ENCODE results near the gene GOLPH3L.
"Not testable (repeated sequence)": the region's sequence is repeated elsewhere in the genome, so short reads cannot be mapped to it uniquely, and the experiment has no call there.

GOLPH3L gene

DNA sequence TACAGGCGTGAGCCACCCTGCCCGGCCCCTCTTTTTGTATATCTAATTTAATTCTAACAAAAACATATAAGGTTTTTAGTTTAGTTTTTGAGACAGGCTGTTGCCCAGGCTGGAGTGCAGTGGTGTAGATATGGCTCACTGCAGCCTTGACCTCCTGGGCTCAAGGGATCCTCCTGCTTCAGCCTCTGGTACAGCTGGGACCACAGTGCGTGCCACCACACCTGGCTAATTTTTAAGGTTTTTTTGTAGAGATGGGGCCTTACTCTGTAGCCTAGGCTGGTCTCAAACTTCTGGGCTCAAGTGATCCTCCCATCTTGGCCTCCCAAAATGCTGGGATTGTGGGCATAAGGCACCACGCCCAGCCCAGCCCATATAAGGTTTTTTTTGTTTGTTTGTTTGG, 86.4 kb downstream of the GOLPH3L start:
- H3K27ac Mint-ChIP-seq, result no peak overlapping the region
- H3K36me3 Mint-ChIP-seq, result peaks cover 3% of the 10 kb centered on the region
- H3K27me3 Mint-ChIP-seq, result no peaks in the 10 kb centered on the region
- no peak overlapping the region for H3K4me3 Mint-ChIP-seq
- peaks cover 46% of the 10 kb centered on the region for H3K4me1 Mint-ChIP-seq
- H3K9me3 Mint-ChIP-seq, result no peaks in the 10 kb centered on the region

DNA sequence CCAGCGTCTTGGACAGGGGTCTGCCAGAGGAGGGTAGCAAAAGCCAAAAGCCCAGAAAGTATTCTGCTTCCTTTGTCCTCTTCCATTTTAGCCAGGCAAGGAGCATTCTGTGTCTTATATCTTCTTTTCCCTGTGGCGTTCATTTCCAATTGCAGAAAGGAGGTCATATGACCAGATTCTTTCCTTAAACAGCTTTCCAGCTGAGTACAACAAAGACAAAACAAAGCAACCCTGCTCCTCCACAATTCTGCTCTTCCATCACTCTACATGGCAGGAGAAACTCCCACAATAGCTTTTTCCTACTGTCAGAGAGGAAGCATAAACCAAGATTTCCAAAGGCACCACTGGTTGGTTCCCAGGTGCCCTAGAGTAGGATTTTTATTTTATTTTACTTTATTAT, 87.2 kb downstream of the GOLPH3L start:
- no peak overlapping the region for H3K4me3 Mint-ChIP-seq
- H3K27ac Mint-ChIP-seq, result peak overlapping the region; percentile 41
- peaks cover 45% of the 10 kb centered on the region for H3K4me1 Mint-ChIP-seq

DNA sequence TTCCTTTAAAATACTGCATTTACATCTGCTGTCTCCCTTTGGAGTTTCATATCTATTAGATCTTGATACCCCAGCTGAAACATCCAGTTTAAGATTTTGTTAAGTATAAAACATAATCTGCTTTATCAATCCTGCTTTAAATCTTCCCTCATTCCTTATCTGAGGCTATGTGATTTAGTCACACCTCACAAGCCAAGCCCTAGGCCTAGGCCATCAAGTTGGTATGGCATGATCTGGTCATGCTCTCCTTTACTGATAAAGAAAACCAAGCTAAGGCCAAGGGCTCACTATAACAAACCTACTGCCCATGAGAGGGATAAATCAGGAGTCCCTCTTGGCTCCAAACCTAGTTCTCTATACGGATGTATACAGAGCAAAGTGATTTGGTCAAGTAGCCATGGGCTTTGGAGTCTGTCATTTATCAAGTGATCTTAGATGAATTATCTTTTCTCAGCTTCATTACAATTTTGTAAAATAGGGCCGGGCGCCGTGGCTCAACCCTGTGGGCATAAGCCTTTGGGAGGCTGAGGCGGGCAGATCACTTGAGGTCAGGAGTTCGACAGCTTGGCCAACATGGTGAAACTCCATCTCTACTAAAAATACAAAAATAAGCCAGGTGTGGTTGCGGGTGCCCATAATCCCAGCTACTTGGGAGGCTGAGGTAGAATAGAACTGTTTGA, 90.4 kb downstream of the GOLPH3L start:
- peak overlapping the region; percentile 56 for H3K27ac Mint-ChIP-seq
- H3K4me1 Mint-ChIP-seq, result peaks cover 32% of the 10 kb centered on the region
- H3K9me3 Mint-ChIP-seq, result no peaks in the 10 kb centered on the region
- no peak overlapping the region for H3K4me3 Mint-ChIP-seq
- H3K36me3 Mint-ChIP-seq, result peaks cover 5% of the 10 kb centered on the region
- no peaks in the 10 kb centered on the region for H3K27me3 Mint-ChIP-seq

More for the DNA sequence above, 87.2 kb downstream of the GOLPH3L start:
- Mint-ChIP-seq H3K9me3 (no peaks in the 10 kb centered on the region), H3K27me3 (no peaks in the 10 kb centered on the region), H3K36me3 (no peaks in the 10 kb centered on the region)

DNA sequence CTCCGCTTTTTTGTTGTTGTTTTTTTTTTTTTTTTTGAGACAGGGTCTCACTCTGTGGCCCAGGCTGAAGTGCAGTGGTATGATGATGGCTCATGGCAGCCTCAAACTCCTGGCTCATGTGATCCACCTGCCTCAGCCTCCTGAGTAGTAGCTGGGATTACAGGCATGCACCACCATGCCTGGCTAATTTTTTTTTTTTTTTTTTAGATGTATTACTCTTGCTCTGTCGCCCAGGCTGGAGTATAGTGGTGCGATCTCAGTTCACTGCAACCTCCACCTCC, 91.6 kb downstream of the GOLPH3L start:
- H3K4me1 Mint-ChIP-seq, result peaks cover 24% of the 10 kb centered on the region
- not testable (repeated sequence) for H3K9me3 Mint-ChIP-seq, H3K36me3 Mint-ChIP-seq, H3K27me3 Mint-ChIP-seq, H3K27ac Mint-ChIP-seq, H3K4me3 Mint-ChIP-seq

DNA sequence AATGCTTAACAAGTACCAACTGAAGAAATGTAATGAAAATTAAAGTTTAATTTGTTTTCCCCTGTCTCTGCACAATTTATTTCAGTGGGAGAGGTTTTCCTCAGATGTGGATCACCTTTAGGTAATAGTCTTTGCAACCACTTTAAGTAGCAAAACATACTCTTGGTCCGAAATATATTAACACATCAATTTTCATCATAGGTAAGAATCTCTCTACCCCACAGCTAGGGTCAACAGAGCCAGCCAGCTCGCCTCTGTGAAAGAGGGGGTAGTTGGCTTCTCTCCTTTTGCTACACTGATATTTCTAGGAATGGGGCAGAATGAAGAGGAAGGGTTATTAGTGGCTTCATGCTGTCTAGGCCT, 92.7 kb downstream of the GOLPH3L start:
- peak overlapping the region; percentile 36 for H3K4me3 Mint-ChIP-seq
- no peaks in the 10 kb centered on the region for H3K9me3 Mint-ChIP-seq
- no peaks in the 10 kb centered on the region for H3K27me3 Mint-ChIP-seq
- H3K4me1 Mint-ChIP-seq, result peaks cover 24% of the 10 kb centered on the region
- H3K27ac Mint-ChIP-seq, result peak overlapping the region; percentile 96
- H3K36me3 Mint-ChIP-seq, result peaks cover 9% of the 10 kb centered on the region

DNA sequence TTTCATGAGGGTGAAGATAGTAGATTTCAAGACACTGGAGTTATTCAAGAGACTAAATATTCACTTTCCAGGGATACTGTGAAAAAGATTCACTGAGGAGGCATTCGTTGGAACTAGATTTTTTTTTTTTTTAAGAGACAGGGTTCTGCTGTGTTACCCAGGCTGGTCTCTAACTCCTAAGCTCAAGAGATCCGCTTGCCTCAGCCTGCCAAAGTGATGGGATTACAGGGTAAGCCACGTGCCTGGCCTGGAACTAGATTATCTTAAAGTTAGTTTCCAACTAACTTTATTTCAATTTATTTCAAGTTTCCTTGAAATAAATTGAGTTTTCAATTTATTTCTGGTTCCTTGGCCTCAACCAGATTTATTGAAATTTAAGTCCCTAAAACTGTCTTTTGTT, 93.2 kb downstream of the GOLPH3L start:
- no peaks in the 10 kb centered on the region for H3K9me3 Mint-ChIP-seq
- H3K36me3 Mint-ChIP-seq, result peaks cover 9% of the 10 kb centered on the region
- H3K4me1 Mint-ChIP-seq, result peaks cover 24% of the 10 kb centered on the region
- no peak overlapping the region for H3K4me3 Mint-ChIP-seq
- H3K27me3 Mint-ChIP-seq, result no peaks in the 10 kb centered on the region
- peak overlapping the region; percentile 94 for H3K27ac Mint-ChIP-seq

DNA sequence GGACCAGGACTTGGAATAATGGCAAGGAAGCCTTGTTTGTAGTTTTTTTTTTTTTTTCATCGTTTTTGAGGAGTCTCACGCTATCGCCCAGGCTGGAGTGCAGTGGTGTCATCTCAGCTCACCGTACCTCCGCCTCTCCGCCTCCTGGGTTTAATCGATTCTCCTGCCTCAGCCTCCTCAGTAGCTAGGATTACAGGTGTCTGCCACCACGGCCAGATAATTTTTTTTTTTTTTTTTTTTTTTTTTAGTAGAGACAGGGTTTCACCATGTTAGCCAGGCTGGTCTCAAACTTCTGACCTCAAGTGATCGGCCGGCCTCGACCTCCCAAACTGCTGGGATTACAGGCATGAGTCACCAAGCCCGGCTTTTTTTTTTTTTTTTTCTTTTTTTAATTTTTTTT, 94.6 kb downstream of the GOLPH3L start:
- H3K27ac Mint-ChIP-seq, H3K36me3 Mint-ChIP-seq, H3K9me3 Mint-ChIP-seq, H3K4me3 Mint-ChIP-seq, H3K27me3 Mint-ChIP-seq: not testable (repeated sequence)
- H3K4me1 Mint-ChIP-seq, result peaks cover 24% of the 10 kb centered on the region

DNA sequence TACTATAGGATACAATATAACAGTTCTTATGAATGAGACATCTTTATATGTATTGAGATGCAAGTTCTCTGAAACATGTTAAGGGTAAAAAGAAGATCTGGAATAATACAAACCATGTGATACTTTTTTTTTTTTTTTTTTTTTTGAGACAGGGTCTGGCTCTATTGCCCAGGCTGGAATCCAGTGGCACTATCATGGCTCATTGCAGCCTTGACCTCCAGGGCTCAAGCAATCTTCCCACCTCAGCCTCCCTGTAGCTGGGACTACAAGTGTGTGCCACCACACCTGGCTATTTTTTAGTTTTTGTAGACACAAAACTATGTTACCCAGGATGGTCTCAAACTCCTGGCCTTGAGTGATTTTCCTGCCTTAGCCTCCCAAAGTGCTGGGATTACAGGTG, 95.4 kb downstream of the GOLPH3L start:
- no peaks in the 10 kb centered on the region for H3K9me3 Mint-ChIP-seq
- no peak overlapping the region for H3K4me3 Mint-ChIP-seq
- no peak overlapping the region for H3K27ac Mint-ChIP-seq
- H3K36me3 Mint-ChIP-seq, result peaks cover 9% of the 10 kb centered on the region
- H3K4me1 Mint-ChIP-seq, result peaks cover 23% of the 10 kb centered on the region
- H3K27me3 Mint-ChIP-seq, result no peaks in the 10 kb centered on the region

DNA sequence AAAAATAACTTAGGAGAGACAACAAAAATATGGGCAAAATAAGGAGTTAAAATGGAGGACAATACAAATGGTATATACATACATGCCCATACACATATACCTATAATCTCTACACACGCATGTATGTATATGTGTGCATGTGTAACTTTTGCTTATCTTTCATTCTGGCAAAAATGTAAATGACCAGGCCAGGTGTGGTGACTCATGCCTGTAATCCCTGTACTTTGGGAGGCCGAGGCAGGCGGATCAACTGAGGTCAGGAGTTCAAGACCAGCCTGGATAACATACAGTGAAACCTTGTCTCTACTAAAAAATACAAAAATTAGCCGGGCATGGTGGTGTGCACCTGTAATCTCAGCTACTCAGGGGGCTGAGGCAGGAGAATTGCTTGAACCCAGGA, 98.6 kb downstream of the GOLPH3L start:
- H3K27ac Mint-ChIP-seq, H3K36me3 Mint-ChIP-seq, H3K9me3 Mint-ChIP-seq, H3K27me3 Mint-ChIP-seq, H3K4me3 Mint-ChIP-seq: not testable (repeated sequence)
- H3K4me1 Mint-ChIP-seq, result peaks cover 14% of the 10 kb centered on the region

DNA sequence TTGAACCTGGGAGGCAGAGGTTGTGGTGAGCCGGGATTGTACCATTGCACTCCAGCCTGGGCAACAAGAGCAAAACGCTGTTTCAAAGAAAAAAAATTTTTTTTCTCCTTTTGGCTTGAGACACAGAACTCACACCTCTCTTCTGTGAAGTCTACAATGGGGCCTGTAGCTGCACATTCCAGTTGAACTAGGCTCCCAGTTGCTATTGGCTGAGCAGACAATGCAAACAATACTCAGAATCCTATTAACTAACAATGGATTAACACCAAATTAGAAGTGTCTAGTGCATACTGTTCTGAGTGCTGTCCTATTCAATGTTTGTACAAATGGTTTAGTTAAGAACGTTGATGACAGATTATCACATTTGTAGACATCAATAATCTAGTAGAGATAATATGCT, 100.0 kb downstream of the GOLPH3L start:
- Mint-ChIP-seq H3K27ac (no peak overlapping the region), H3K9me3 (no peaks in the 10 kb centered on the region), H3K27me3 (no peaks in the 10 kb centered on the region), H3K36me3 (peaks cover 4% of the 10 kb centered on the region), H3K4me3 (no peak overlapping the region), H3K4me1 (peaks cover 11% of the 10 kb centered on the region)
